Uterus (tissue), 4 donors: Measurements from ENCODE around the gene ABCB10. TPM values are rescaled to one million over a fixed set of nuclear protein-coding genes. Genes with fewer than 3 reads are reported as not detected.

Experiments
- small RNA-seq: library from RNA; depleted of rRNA; stranded (forward); fragments of <200 nt; gene quantifications from one replicate; pipeline ENCODE3, GENCODE V24; 2016
- total RNA-seq, 4 donors: library from RNA; depleted of rRNA in 3 of 4; stranded (reverse); fragments of >200 nt in 3 of 4; gene quantifications; one replicate each; pipeline versions ENCODE4 v1.1.0 to v1.2.4, GENCODE V29; 2014 to 2023
- donor health status: DM: yes; HTN: yes; CAD: no.

The ABCB10 gene
- total RNA-seq, 4 donors from 2014 or later = 4.7 to 26.8 (median 15.4) TPM

Small RNAs within 50 kb of the gene (small RNA-seq; reads per million reads assigned to genes)
- gene HMGN2P19 (not detected), gene RNA5SP78 (not detected), gene RNU4-21P (not detected)

Other genes starting within 250 kb of the ABCB10 start
- 10 to 100 TPM in 1 of 4 donors, 1 to 10 TPM in 2, under 1 TPM in 1; 0.51 to 14.2 (median 4.3) TPM for gene CCSAP, start 215.7 kb downstream of the ABCB10 start, total RNA-seq
- 1 to 10 TPM in 1 of 4 donors, not detected in 3; 4.2 TPM for gene ACTA1, start 124.6 kb downstream of the ABCB10 start, total RNA-seq
- 10 to 100 TPM; 25.6 to 58.6 (median 37.1) TPM for gene NUP133, start 50.4 kb downstream of the ABCB10 start, total RNA-seq
- 10 to 100 TPM in 2 of 4 donors, 1 to 10 TPM in 1, under 1 TPM in 1; 0.88 to 22.2 (median 9.2) TPM for gene TAF5L, start 67.4 kb upstream of the ABCB10 start, total RNA-seq
- gene URB2, start 67.5 kb upstream of the ABCB10 start, total RNA-seq = 10 to 100 TPM in 2 of 4 donors, 1 to 10 TPM in 2; 2.3 to 17.8 (median 8.6) TPM